ENCODE results near the gene UTY. TPM values are rescaled to one million over a fixed set of nuclear protein-coding genes. Genes with fewer than 3 reads are reported as not detected.
"Not testable (repeated sequence)": the region's sequence is repeated elsewhere in the genome, so short reads cannot be mapped to it uniquely, and the experiment has no call there.

Gene UTY
- total RNA-seq, 2 donors from 2014 or later: 26.1 TPM; not detected in 1

GRCh38 chrY:13271706-13272105, 208.1 kb downstream of the UTY start:
- no peaks in the 10 kb centered on the region for H3K4me1 Mint-ChIP-seq

DNA sequence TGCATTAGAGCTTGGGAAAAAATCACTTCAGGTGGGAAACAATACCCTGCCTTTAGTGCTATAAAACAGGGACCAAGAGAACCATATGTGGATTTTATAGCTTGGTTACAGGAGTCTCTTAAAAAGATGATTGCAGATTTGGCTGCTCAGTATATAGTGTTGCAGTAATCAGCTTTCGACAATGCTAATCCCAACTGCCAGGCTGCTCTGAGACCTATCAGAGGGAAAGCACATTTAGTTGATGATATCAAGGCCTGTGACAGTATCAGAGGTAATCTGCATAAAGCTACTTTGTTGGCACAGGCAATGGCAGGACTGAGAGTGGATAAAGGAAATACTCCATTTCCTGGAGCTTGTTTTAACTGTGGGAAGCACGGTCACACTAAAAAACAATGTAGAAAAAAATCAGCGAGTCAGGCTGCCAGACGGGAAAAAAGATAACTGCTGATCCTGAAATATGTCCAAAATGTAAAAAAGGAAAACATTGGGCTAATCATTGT, 225.8 kb downstream of the UTY start:
- not testable (repeated sequence) for H3K4me1 Mint-ChIP-seq; H3K27ac Mint-ChIP-seq; H3K27me3 Mint-ChIP-seq (ENCODE audit: insufficient read depth); H3K9me3 Mint-ChIP-seq; H3K36me3 Mint-ChIP-seq (ENCODE audit: low read depth); H3K9ac ChIP-seq (ENCODE audit: extremely low read depth, low read length, poor library complexity, severe bottlenecking); H3K4me3 ChIP-seq (ENCODE audit: low read length); H3K27ac ChIP-seq (ENCODE audit: low read depth, low read length); H3K27me3 ChIP-seq (ENCODE audit: control insufficient read depth, insufficient read depth, low read length, poor library complexity, severe bottlenecking); H3K4me3 Mint-ChIP-seq; DNase-seq; H3K4me1 ChIP-seq (ENCODE audit: control insufficient read depth, insufficient read depth, low read length)
- WGBS, 2 experiments (ENCODE audit: insufficient coverage in 1 of 2, insufficient read length in 1 of 2): 90 to 97% methylated on average over 3 to 4 of the region's 4 CpGs
- peaks cover 32% of the 10 kb centered on the region for H3K9me3 ChIP-seq (ENCODE audit: control insufficient read depth, low read length)
- H3K36me3 ChIP-seq (ENCODE audit: control insufficient read depth, insufficient read depth, low read length): peaks cover 33% of the 10 kb centered on the region

More at GRCh38 chrY:13271706-13272105, 208.1 kb downstream of the UTY start:
- Histone ChIP-seq H3K9me3 (ENCODE audit: control insufficient read depth, low read length) (peaks cover 44% of the 10 kb centered on the region), H3K4me1 (ENCODE audit: control insufficient read depth, insufficient read depth, low read length) (no peaks in the 10 kb centered on the region), H3K27ac (ENCODE audit: low read depth, low read length) (no peak overlapping the region), H3K27me3 (ENCODE audit: control insufficient read depth, insufficient read depth, low read length, poor library complexity, severe bottlenecking) (no peaks in the 10 kb centered on the region), H3K36me3 (ENCODE audit: control insufficient read depth, insufficient read depth, low read length) (peaks cover 46% of the 10 kb centered on the region), H3K4me3 (ENCODE audit: low read length) (no peak overlapping the region), H3K9ac (ENCODE audit: extremely low read depth, low read length, poor library complexity, severe bottlenecking) (no peak overlapping the region)
- no peaks in the 10 kb centered on the region for H3K27me3 Mint-ChIP-seq (ENCODE audit: insufficient read depth)
- no peak overlapping the region for H3K27ac Mint-ChIP-seq
- H3K4me3 Mint-ChIP-seq: no peak overlapping the region
- no peaks in the 10 kb centered on the region for H3K9me3 Mint-ChIP-seq
- DNase-seq: no peak
- TF ChIP-seq CTCF (conservative IDR thresholded peaks at IDR 0.05): no peak
- no peaks in the 10 kb centered on the region for H3K36me3 Mint-ChIP-seq (ENCODE audit: low read depth)

- no peak overlapping the region for H3K4me3 ChIP-seq (ENCODE audit: low read length)
Measured at GRCh38 chrY:13250421-13250820, 229.4 kb downstream of the UTY start.

More at GRCh38 chrY:13250421-13250820, 229.4 kb downstream of the UTY start:
- no peak for TF ChIP-seq CTCF (conservative IDR thresholded peaks at IDR 0.05)
- H3K9me3 ChIP-seq (ENCODE audit: control insufficient read depth, low read length): peaks cover 24% of the 10 kb centered on the region
- no peaks in the 10 kb centered on the region for H3K4me1 ChIP-seq (ENCODE audit: control insufficient read depth, insufficient read depth, low read length)
- no peaks in the 10 kb centered on the region for H3K4me1 Mint-ChIP-seq
- no peaks in the 10 kb centered on the region for H3K27me3 ChIP-seq (ENCODE audit: control insufficient read depth, insufficient read depth, low read length, poor library complexity, severe bottlenecking)
- DNase-seq: no peak
- H3K36me3 ChIP-seq (ENCODE audit: control insufficient read depth, insufficient read depth, low read length): peaks cover 35% of the 10 kb centered on the region
- H3K27me3 Mint-ChIP-seq (ENCODE audit: insufficient read depth): no peaks in the 10 kb centered on the region
- H3K27ac ChIP-seq (ENCODE audit: low read depth, low read length): no peak overlapping the region
- H3K36me3 Mint-ChIP-seq (ENCODE audit: low read depth): no peaks in the 10 kb centered on the region
- H3K27ac Mint-ChIP-seq: no peak overlapping the region
- no peaks in the 10 kb centered on the region for H3K9me3 Mint-ChIP-seq
- H3K4me3 Mint-ChIP-seq: no peak overlapping the region
- no peak overlapping the region for H3K9ac ChIP-seq (ENCODE audit: extremely low read depth, low read length, poor library complexity, severe bottlenecking)

Measured in endodermal cell (in vitro differentiated cells).